HFFc6 (cell line): Measurements from ENCODE around the gene NRP1. TPM values are rescaled to one million over a fixed set of nuclear protein-coding genes. Genes with fewer than 3 reads are reported as not detected.

Experiments
- DNase-seq: peaks from one replicate; pipeline ENCODE4 v3.0.0-alpha.2; 2018
- H3K27ac Mint-ChIP-seq: 2 replicates; pipeline ENCODE4 v1.8.0; 2020; ENCODE audit warnings: mild to moderate bottlenecking, mixed read lengths
- H3K27me3 Mint-ChIP-seq: 2 replicates; pipeline ENCODE4 v1.8.0; 2021; ENCODE audit warnings: mild to moderate bottlenecking, moderate library complexity, mixed read lengths; ENCODE audit not compliant: insufficient read depth
- H3K36me3 Mint-ChIP-seq: 2 replicates; pipeline ENCODE4 v1.8.0; 2021; ENCODE audit warnings: low read depth, mixed read lengths
- H3K4me1 Mint-ChIP-seq: 2 replicates; pipeline ENCODE4 v1.8.0; 2020; ENCODE audit warnings: low read depth, mixed read lengths
- H3K4me3 Mint-ChIP-seq: 2 replicates; pipeline ENCODE4 v1.8.0; 2020; ENCODE audit warnings: mild to moderate bottlenecking, moderate library complexity, mixed read lengths
- H3K9me3 Mint-ChIP-seq: 2 replicates; pipeline ENCODE4 v1.8.0; 2020; ENCODE audit warnings: mild to moderate bottlenecking, mixed read lengths
- total RNA-seq, 6 experiments: library from RNA; stranded (reverse); fragmentation: NEBNext Ultra II Directional; extraction: Animal tissue kit (Norgen Biotek cat#: 25700); gene quantifications; 2 replicates in 1 of 6; 3 replicates in 5 of 6; pipeline ENCODE4 v1.2.3, GENCODE V29; 2021
- TF ChIP-seq, protein P1 (sequence below): fragments of 200-600 bp; sonication (generic); IDR thresholded peaks from 2 replicates; pipeline ENCODE4 v1.5.0; 2021; ENCODE audit warnings: antibody characterized with exemption, mild to moderate bottlenecking

Gene NRP1
- total RNA-seq, 6 experiments from 2014 or later, result 136 to 164 (median 147) TPM

DNA sequence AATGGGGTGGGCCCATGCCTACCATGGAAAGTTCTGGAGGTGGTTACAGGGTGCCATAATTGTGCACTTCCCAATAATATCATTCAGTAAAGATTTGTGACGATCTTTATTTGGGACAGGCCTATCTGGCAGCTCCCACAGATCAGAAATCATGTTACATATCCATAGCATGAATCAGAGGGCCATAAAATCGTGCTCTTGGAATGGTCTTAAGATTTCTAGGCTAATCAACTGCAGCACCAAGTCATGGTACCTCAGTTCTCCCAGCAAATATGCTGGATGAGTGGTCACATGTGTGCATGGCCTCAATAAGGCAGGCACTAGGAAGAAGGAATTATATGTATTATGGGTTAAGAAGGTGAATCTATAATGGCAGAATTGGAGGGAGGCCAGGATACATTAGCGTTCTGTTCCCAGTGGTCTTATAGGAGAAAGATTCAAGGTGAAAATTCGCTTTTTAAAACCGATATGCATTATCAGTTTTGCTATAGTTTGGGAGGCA lies 134.7 kb downstream of the NRP1 start:
- Mint-ChIP-seq H3K27ac (no peak overlapping the region), H3K9me3 (no peaks in the 10 kb centered on the region), H3K4me3 (no peak overlapping the region), H3K4me1 (peaks cover 51% of the 10 kb centered on the region), H3K27me3 (peaks cover 2% of the 10 kb centered on the region; the same call in 1 of the 2 replicates), H3K36me3 (peaks cover 73% of the 10 kb centered on the region)
- TF ChIP-seq, protein P1, sequence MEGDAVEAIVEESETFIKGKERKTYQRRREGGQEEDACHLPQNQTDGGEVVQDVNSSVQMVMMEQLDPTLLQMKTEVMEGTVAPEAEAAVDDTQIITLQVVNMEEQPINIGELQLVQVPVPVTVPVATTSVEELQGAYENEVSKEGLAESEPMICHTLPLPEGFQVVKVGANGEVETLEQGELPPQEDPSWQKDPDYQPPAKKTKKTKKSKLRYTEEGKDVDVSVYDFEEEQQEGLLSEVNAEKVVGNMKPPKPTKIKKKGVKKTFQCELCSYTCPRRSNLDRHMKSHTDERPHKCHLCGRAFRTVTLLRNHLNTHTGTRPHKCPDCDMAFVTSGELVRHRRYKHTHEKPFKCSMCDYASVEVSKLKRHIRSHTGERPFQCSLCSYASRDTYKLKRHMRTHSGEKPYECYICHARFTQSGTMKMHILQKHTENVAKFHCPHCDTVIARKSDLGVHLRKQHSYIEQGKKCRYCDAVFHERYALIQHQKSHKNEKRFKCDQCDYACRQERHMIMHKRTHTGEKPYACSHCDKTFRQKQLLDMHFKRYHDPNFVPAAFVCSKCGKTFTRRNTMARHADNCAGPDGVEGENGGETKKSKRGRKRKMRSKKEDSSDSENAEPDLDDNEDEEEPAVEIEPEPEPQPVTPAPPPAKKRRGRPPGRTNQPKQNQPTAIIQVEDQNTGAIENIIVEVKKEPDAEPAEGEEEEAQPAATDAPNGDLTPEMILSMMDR, result no peak
- DNase-seq, result peak; percentile 43

DNA sequence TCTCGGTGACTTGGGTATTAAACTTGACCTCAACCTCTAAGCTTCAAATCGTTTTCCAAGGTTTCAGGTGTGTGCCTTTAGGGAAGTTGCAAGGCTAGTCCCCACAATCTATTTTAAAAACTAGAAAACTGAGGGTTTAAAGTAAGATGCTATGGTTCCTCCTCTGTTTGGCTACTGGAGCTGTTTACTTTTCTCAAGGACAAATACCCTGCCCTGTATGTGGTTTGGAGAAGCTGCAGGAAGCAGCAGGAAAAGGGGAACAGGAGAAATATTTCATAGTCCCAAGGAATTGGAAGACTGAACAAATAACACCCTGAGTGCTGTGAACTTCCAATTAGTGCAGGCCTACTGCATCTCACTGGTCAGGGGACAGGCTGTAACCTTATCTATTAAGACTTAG lies 135.9 kb downstream of the NRP1 start:
- Mint-ChIP-seq H3K36me3 (peaks cover 70% of the 10 kb centered on the region), H3K9me3 (no peaks in the 10 kb centered on the region), H3K4me1 (peaks cover 63% of the 10 kb centered on the region), H3K4me3 (no peak overlapping the region), H3K27me3 (peaks cover 2% of the 10 kb centered on the region; the same call in 1 of the 2 replicates), H3K27ac (no peak overlapping the region)
- TF ChIP-seq, protein P1, result no peak
- no peak for DNase-seq

DNA sequence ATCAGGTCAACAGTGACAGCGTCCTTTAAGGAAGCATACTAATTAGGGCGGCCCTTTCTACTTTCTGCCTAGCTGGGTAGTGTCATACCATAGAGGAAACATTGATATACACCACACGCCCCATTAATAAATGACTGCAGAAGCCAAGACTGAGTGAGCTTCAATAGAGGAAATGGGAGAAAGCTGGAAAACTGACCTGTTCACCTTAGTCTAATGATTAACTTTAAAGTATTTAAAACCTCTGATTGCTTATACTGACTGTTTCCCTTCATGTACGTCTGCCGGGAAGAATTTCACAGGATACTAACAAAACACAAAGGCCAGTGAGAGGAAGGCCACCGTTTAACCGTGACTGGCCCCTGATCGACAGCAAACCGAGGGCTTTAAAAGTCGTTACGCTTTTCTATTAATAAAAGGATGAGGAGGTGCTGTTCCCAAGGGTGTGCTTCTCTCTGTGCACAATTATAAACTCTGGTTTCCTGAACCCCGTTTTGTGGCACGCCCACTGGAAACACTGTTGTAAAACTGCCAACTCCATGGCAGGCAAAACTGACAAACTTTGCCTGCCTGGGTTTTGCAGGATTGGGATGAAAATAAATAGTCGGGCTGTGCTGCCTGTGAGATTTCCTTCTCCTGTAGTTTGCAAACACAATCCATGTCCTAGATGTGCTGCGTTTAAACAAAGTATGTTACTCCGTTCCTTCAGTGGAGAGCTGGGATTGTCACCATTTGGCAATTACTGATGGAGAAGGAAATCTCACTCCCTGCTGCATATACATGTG lies 137.6 kb downstream of the NRP1 start:
- Mint-ChIP-seq H3K4me3 (no peak overlapping the region), H3K36me3 (peaks cover 63% of the 10 kb centered on the region), H3K4me1 (peaks cover 71% of the 10 kb centered on the region), H3K27ac (peak overlapping the region; percentile 40; the same call in 1 of the 2 replicates), H3K9me3 (no peaks in the 10 kb centered on the region), H3K27me3 (peaks cover 2% of the 10 kb centered on the region; the same call in 1 of the 2 replicates)
- TF ChIP-seq, protein P1, result no peak
- DNase-seq, result no peak

DNA sequence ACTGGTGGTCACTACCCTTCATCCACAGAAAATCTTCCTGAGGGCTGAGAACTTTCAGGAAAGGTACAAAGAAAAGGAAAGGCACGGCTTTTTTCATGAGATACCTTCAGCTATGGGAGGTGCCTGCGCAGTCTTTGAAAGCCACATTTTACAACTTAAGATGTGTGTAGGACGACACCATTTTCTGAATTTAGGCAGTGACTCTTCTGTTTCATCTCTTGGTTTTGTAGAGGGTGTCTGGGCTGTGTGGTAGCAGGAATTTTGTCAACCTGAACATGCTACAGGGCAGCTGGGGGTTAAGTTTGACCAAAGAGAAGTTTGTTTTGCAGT lies 138.1 kb downstream of the NRP1 start:
- TF ChIP-seq, protein P1, result no peak
- Mint-ChIP-seq H3K4me1 (peaks cover 68% of the 10 kb centered on the region), H3K9me3 (no peaks in the 10 kb centered on the region), H3K4me3 (no peak overlapping the region), H3K27me3 (no peaks in the 10 kb centered on the region), H3K36me3 (peaks cover 62% of the 10 kb centered on the region), H3K27ac (peak overlapping the region; percentile 52)
- no peak for DNase-seq

DNA sequence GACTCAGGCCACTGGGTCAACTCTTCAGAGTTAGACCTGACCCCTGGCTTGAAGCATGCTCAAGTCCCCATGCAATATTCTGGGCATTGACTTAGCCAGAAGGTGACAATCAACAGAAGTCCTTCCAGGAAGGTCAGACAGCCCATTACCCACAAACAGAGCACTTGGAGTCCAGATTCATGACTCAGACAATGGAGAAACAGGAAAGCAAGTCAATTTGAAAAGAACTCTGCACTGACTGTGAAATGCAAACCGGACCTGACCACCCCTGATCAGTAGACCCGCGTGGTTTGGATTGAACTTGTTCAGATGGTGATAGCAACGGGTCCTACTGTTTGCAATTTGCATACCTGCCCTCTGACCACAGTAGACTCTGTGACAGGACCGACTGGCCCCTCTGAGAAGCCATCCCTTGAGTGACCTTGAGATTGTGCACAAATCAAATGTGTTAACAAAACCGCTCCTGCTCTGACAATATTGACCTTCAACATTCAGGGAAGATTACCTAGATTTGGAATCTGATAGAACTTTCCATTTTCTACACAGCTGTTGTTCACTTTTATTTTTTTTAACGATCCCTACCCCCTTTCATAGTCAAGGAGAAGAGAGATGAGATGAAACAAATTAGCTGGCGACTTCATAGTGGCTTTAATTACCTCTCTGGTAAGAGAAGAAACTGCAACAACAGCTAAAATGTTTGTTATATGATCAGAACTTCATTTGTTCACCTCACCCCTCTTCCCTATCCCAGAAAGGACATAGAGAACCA lies 138.7 kb downstream of the NRP1 start:
- DNase-seq, result no peak
- H3K27me3 Mint-ChIP-seq, result no peaks in the 10 kb centered on the region
- H3K27ac Mint-ChIP-seq, result peak overlapping the region; percentile 52
- H3K9me3 Mint-ChIP-seq, result no peaks in the 10 kb centered on the region
- H3K4me3 Mint-ChIP-seq, result 0 out of 2 replicates have a peak overlapping the region, but pooled peaks have one; percentile 11
- H3K36me3 Mint-ChIP-seq, result peaks cover 60% of the 10 kb centered on the region
- TF ChIP-seq, protein P1, result no peak
- H3K4me1 Mint-ChIP-seq, result peaks cover 62% of the 10 kb centered on the region
